ENCODE measurements around the gene OR4D5.

- no peak for TF ChIP-seq CTCF (conservative IDR thresholded peaks at IDR 0.05)
- no peak for TF ChIP-seq ZFX (IDR thresholded peaks at IDR 0.05)
These were observed 18.5 kb upstream of the OR4D5 start for GRCh38 chr11:123920943-123921342.

Data from C4-2B (cell line).